Neural progenitor cell (in vitro differentiated cells): ENCODE results near the gene PPP1R16B. TPM values are rescaled to one million over a fixed set of nuclear protein-coding genes. Genes with fewer than 3 reads are reported as not detected.

ENCODE experiments used
- DNase-seq: peaks from one replicate; pipeline ENCODE4 v3.0.0-alpha.2; 2016; ENCODE audit warnings: low spot score
- H2AFZ ChIP-seq: fragments of 200-600 bp; sonication (generic); replicated peaks from 2 replicates; pipeline ENCODE4 v1.6.1; 2016; ENCODE audit warnings: antibody characterized with exemption
- H3F3A ChIP-seq: fragments of 200-600 bp; sonication (generic); 2 replicates; pipeline ENCODE4 v1.6.1; 2016; ENCODE audit warnings: antibody characterized with exemption, low read depth
- H3K27ac ChIP-seq: fragments of 200-600 bp; sonication (generic); 2 replicates; pipeline ENCODE4 v1.5.1; 2016; ENCODE audit warnings: mild to moderate bottlenecking
- H3K27me3 ChIP-seq: fragments of 200-600 bp; sonication (generic); 2 replicates; pipeline ENCODE4 v1.6.1; 2016; ENCODE audit warnings: mild to moderate bottlenecking, moderate library complexity
- H3K36me3 ChIP-seq: fragments of 200-600 bp; sonication (generic); 2 replicates; pipeline ENCODE4 v1.5.1; 2016
- H3K4me1 ChIP-seq: fragments of 200-600 bp; sonication (generic); 2 replicates; pipeline ENCODE4 v1.6.1; 2016; ENCODE audit warnings: mixed run types
- H3K4me2 ChIP-seq: fragments of 200-600 bp; sonication (generic); 2 replicates; pipeline ENCODE4 v1.6.1; 2016
- H3K4me3 ChIP-seq: fragments of 200-600 bp; sonication (generic); 2 replicates; pipeline ENCODE4 v1.5.1; 2016
- H3K79me2 ChIP-seq: fragments of 200-600 bp; sonication (generic); 2 replicates; pipeline ENCODE4 v1.6.1; 2016; ENCODE audit warnings: low read depth
- H3K9ac ChIP-seq: fragments of 200-600 bp; sonication (generic); 2 replicates; pipeline ENCODE4 v1.6.1; 2016
- H3K9me3 ChIP-seq: fragments of 200-600 bp; sonication (generic); 2 replicates; pipeline ENCODE4 v1.5.1; 2016; ENCODE audit warnings: low read depth
- H4K20me1 ChIP-seq: fragments of 200-600 bp; sonication (generic); 2 replicates; pipeline ENCODE4 v1.6.1; 2016; ENCODE audit warnings: low read depth
- H3K27ac Mint-ChIP-seq: 3 replicates; pipeline ENCODE4 v1.8.0; 2021; ENCODE audit warnings: mixed read lengths
- H3K27me3 Mint-ChIP-seq: 2 replicates; pipeline ENCODE4 v1.8.0; 2022; ENCODE audit warnings: low read depth, mild to moderate bottlenecking, inconsistent platforms, moderate library complexity, mixed read lengths; ENCODE audit not compliant: insufficient read depth
- H3K36me3 Mint-ChIP-seq: 3 replicates; pipeline ENCODE4 v1.8.0; 2021; ENCODE audit warnings: mixed read lengths
- H3K4me1 Mint-ChIP-seq: 3 replicates; pipeline ENCODE4 v1.8.0; 2021; ENCODE audit warnings: mixed read lengths
- H3K4me3 Mint-ChIP-seq: 3 replicates; pipeline ENCODE4 v1.8.0; 2021; ENCODE audit warnings: mild to moderate bottlenecking, moderate library complexity, mixed read lengths
- H3K9me3 Mint-ChIP-seq: 3 replicates; pipeline ENCODE4 v1.8.0; 2020; ENCODE audit warnings: mixed read lengths
- EZH2 ChIP-seq: fragments of 200-600 bp; sonication (generic); IDR thresholded peaks from 2 replicates; pipeline ENCODE4 v1.6.1; 2017; ENCODE audit warnings: antibody characterized with exemption, mild to moderate bottlenecking, moderate library complexity
- EZH2phosphoT487 ChIP-seq: fragments of 200-600 bp; sonication (generic); IDR thresholded peaks from 2 replicates; pipeline ENCODE4 v1.6.1; 2017; ENCODE audit warnings: antibody characterized with exemption
- total RNA-seq: library from RNA; depleted of rRNA; stranded (reverse); fragments of >200 nt; gene quantifications from 2 replicates; pipeline ENCODE4 v1.2.3, GENCODE V29; 2015; ENCODE audit warnings: low replicate concordance
- TF ChIP-seq, protein P1 (sequence below): fragments of 200-600 bp; sonication (generic); IDR thresholded peaks from 2 replicates; pipeline ENCODE4 v1.5.1; 2017; ENCODE audit warnings: antibody characterized with exemption, mild to moderate bottlenecking

The PPP1R16B gene
- total RNA-seq, 1 donor from 2014 or later, result 0.95 TPM

DNA sequence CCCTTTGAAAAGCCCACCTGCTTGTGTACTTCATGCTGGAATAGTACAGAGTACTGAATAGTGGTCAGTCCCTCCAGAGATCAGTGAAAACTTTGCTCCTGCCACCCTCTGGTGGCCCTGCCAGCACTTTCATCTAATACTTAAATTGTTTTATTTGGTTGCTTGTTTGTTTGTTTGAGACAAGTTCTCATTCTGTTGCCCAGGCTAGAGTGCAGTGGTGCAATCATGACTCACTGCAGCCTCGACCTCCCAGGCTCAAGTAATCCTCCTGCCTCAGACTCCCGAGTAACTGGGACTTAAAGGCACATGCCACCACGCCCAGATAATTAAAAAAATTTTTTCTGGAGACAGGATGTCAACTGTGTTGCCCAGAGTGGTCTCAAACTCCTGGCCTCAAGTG is 129.8 kb downstream of the PPP1R16B start:
- H3K27ac Mint-ChIP-seq, result no peak overlapping the region
- Histone ChIP-seq H2AFZ (no peak overlapping the region), H3K9me3 (no peaks in the 10 kb centered on the region), H3K4me2 (no peak overlapping the region), H3K79me2 (peaks cover 100% of the 10 kb centered on the region), H3K4me1 (peaks cover 44% of the 10 kb centered on the region), H3K36me3 (no peaks in the 10 kb centered on the region), H3K27me3 (no peaks in the 10 kb centered on the region), H3K9ac (no peak overlapping the region), H3K27ac (no peak overlapping the region), H3F3A (peaks cover 8% of the 10 kb centered on the region), H3K4me3 (no peak overlapping the region), H4K20me1 (peaks cover 100% of the 10 kb centered on the region)
- H3K9me3 Mint-ChIP-seq, result no peaks in the 10 kb centered on the region
- TF ChIP-seq EZH2, result no peak
- TF ChIP-seq, protein P1, sequence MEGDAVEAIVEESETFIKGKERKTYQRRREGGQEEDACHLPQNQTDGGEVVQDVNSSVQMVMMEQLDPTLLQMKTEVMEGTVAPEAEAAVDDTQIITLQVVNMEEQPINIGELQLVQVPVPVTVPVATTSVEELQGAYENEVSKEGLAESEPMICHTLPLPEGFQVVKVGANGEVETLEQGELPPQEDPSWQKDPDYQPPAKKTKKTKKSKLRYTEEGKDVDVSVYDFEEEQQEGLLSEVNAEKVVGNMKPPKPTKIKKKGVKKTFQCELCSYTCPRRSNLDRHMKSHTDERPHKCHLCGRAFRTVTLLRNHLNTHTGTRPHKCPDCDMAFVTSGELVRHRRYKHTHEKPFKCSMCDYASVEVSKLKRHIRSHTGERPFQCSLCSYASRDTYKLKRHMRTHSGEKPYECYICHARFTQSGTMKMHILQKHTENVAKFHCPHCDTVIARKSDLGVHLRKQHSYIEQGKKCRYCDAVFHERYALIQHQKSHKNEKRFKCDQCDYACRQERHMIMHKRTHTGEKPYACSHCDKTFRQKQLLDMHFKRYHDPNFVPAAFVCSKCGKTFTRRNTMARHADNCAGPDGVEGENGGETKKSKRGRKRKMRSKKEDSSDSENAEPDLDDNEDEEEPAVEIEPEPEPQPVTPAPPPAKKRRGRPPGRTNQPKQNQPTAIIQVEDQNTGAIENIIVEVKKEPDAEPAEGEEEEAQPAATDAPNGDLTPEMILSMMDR, result no peak
- no peak for TF ChIP-seq EZH2phosphoT487
- H3K36me3 Mint-ChIP-seq, result peaks cover 15% of the 10 kb centered on the region
- peaks cover 2% of the 10 kb centered on the region for H3K27me3 Mint-ChIP-seq
- H3K4me1 Mint-ChIP-seq, result peaks cover 28% of the 10 kb centered on the region
- no peak for DNase-seq
- no peak overlapping the region for H3K4me3 Mint-ChIP-seq

DNA sequence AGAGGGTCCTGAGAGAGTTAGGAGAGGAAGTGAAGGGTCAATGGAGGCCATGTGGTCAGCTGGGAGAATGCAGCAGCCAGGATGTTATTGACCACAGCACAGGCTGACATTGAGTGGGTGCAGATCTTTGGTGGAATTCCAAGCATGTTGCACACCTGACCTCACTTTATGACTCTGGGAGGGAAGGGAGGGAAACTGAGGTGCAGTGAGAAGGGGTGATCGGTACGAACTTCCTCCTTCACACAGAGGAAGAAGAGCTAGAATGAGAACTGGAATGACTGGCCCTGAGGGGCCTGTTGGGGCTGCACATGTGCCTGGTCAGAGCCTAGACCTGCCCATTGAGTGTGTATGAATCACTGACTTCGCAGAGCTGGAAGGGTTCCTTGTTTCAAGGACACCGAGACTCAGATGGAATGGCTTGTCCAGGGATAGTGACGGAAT is 130.5 kb downstream of the PPP1R16B start:
- Histone ChIP-seq H3K79me2 (peaks cover 100% of the 10 kb centered on the region), H3K9ac (no peak overlapping the region), H3F3A (peaks cover 7% of the 10 kb centered on the region), H3K4me3 (no peak overlapping the region), H2AFZ (no peak overlapping the region), H3K36me3 (no peaks in the 10 kb centered on the region), H3K4me1 (peaks cover 45% of the 10 kb centered on the region), H3K27me3 (no peaks in the 10 kb centered on the region), H3K9me3 (no peaks in the 10 kb centered on the region), H3K4me2 (no peak overlapping the region), H4K20me1 (peaks cover 100% of the 10 kb centered on the region), H3K27ac (no peak overlapping the region)
- Mint-ChIP-seq H3K9me3 (no peaks in the 10 kb centered on the region), H3K27me3 (peaks cover 2% of the 10 kb centered on the region), H3K4me1 (peaks cover 28% of the 10 kb centered on the region), H3K27ac (no peak overlapping the region), H3K4me3 (no peak overlapping the region), H3K36me3 (peaks cover 15% of the 10 kb centered on the region)
- TF ChIP-seq, protein P1, result no peak
- TF ChIP-seq EZH2 (no peak), EZH2phosphoT487 (no peak)
- no peak for DNase-seq

DNA sequence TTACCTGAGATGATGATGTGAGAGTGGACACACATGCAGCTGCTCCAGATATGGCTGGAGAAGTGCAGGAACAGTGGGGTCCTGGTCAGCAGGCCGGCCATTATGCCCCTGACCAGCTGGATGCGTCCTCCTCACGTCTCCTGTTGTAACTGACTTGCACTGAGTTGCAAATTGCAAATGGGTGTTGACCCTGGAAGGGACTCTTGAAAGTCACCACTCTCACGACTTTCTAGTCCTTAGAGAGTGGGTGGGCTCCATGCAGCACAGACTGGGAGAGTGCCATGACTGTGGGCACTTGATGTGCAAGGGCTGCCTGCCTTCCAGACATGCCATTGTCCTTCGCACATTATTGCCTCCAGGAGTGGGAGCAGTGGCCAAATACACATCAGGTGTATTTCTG is 131.5 kb downstream of the PPP1R16B start:
- Histone ChIP-seq H3K4me2 (no peak overlapping the region), H3K79me2 (peaks cover 100% of the 10 kb centered on the region), H4K20me1 (peaks cover 100% of the 10 kb centered on the region), H3F3A (peaks cover 4% of the 10 kb centered on the region), H3K27ac (no peak overlapping the region), H3K27me3 (no peaks in the 10 kb centered on the region), H3K4me3 (no peak overlapping the region), H3K9ac (no peak overlapping the region), H3K36me3 (peaks cover 1% of the 10 kb centered on the region), H3K4me1 (peaks cover 35% of the 10 kb centered on the region), H3K9me3 (no peaks in the 10 kb centered on the region), H2AFZ (no peak overlapping the region)
- no peak for TF ChIP-seq EZH2phosphoT487
- no peak for DNase-seq
- Mint-ChIP-seq H3K27ac (no peak overlapping the region), H3K36me3 (peaks cover 25% of the 10 kb centered on the region), H3K4me3 (no peak overlapping the region), H3K4me1 (peaks cover 27% of the 10 kb centered on the region), H3K9me3 (no peaks in the 10 kb centered on the region), H3K27me3 (peaks cover 2% of the 10 kb centered on the region)

DNA sequence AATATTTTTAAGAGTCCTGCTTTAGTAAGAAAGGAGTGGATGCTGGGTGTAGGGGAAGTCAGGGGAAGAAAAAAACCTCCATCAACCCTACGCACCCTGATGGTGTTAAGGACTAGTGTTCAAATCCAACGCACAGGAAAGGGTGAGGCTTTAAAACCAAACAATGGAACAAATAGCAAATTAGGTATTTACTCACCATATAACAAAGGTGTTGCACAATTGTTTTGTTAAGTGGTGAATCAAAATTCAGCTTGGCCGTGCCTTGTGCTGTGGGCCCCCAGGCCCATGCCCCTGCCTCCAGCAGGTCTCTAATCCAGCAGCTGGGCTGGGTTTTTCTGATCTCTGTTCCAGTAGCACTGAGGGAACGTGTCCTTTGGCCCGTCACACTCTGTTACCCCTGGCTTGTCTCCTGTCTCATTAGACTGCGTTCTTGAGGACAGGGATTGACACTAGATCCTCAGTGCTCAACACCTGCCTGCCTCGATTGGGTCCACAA is 132.5 kb downstream of the PPP1R16B start:
- H3K4me1 Mint-ChIP-seq, result peaks cover 25% of the 10 kb centered on the region
- Histone ChIP-seq H3K4me2 (no peak overlapping the region), H3K36me3 (peaks cover 9% of the 10 kb centered on the region), H3K79me2 (peaks cover 99% of the 10 kb centered on the region), H3K27ac (peak overlapping the region; percentile 3), H3K27me3 (no peaks in the 10 kb centered on the region), H3K9me3 (no peaks in the 10 kb centered on the region), H3K9ac (no peak overlapping the region), H4K20me1 (peaks cover 96% of the 10 kb centered on the region), H2AFZ (no peak overlapping the region), H3K4me1 (peaks cover 31% of the 10 kb centered on the region), H3F3A (peaks cover 4% of the 10 kb centered on the region), H3K4me3 (no peak overlapping the region)
- H3K27ac Mint-ChIP-seq, result no peak overlapping the region
- peaks cover 33% of the 10 kb centered on the region for H3K36me3 Mint-ChIP-seq
- TF ChIP-seq EZH2phosphoT487, result no peak
- no peak for TF ChIP-seq EZH2
- TF ChIP-seq, protein P1, result no peak
- peaks cover 2% of the 10 kb centered on the region for H3K27me3 Mint-ChIP-seq
- H3K4me3 Mint-ChIP-seq, result no peak overlapping the region
- DNase-seq, result no peak
- no peaks in the 10 kb centered on the region for H3K9me3 Mint-ChIP-seq
